Epidermal melanocyte (primary cell): ENCODE results near the gene NEU4.

Experiments
- DNase-seq: peaks from one replicate; pipeline ENCODE4 v3.0.0; 2011; ENCODE audit warnings: low spot score; ENCODE audit not compliant: insufficient read length

The NEU4 gene

GRCh38 chr2:241833101-241833663, 24.2 kb downstream of the NEU4 start:
- peak; percentile 16 for DNase-seq

- peak; percentile 8 for DNase-seq
Measured at GRCh38 chr2:241833756-241834526, 24.9 kb downstream of the NEU4 start.

GRCh38 chr2:241834527-241835210, 25.7 kb downstream of the NEU4 start:
- peak; percentile 4 for DNase-seq

- DNase-seq, result no peak
Measured at GRCh38 chr2:241835611-241836010, 26.6 kb downstream of the NEU4 start.

GRCh38 chr2:241836292-241836691, 27.3 kb downstream of the NEU4 start:
- no peak for DNase-seq

- DNase-seq, result peak; percentile 7
Measured at GRCh38 chr2:241837197-241837965, 28.4 kb downstream of the NEU4 start.

GRCh38 chr2:241841181-241842066, 32.4 kb downstream of the NEU4 start:
- peak; percentile 12 for DNase-seq

GRCh38 chr2:241842067-241842415, 33.0 kb downstream of the NEU4 start:
- DNase-seq, result peak; percentile 17

- no peak for DNase-seq
Measured at GRCh38 chr2:241842620-241843211, 33.7 kb downstream of the NEU4 start.

- no peak for DNase-seq
Measured at GRCh38 chr2:241843321-241844065, 34.5 kb downstream of the NEU4 start.

GRCh38 chr2:241844066-241844728, 35.2 kb downstream of the NEU4 start:
- DNase-seq, result peak; percentile 46

- DNase-seq, result peak; percentile 18
Measured at GRCh38 chr2:241844831-241845578, 36.0 kb downstream of the NEU4 start.

- DNase-seq, result peak; percentile 13
Measured at GRCh38 chr2:241846406-241846805, 37.4 kb downstream of the NEU4 start.

- no peak for DNase-seq
Measured at GRCh38 chr2:241848761-241849615, 40.0 kb downstream of the NEU4 start.

GRCh38 chr2:241849616-241850543, 40.9 kb downstream of the NEU4 start:
- DNase-seq, result peak; percentile 13

- no peak for DNase-seq
Measured at GRCh38 chr2:241850544-241851324, 41.7 kb downstream of the NEU4 start.
